Smooth muscle cell (in vitro differentiated cells): ENCODE measurements around the gene KRT13. TPM values are rescaled to one million over a fixed set of nuclear protein-coding genes. Genes with fewer than 3 reads are reported as not detected.

ENCODE experiments used
- DNase-seq: peaks from one replicate; lab custom pipeline; 2025; ENCODE audit not compliant: unreplicated experiment; lab: John Stamatoyannopoulos, UW
- H2AFZ ChIP-seq: fragments of 200-600 bp; sonication (generic); 2 replicates; pipeline ENCODE4 v1.6.0; 2016; ENCODE audit warnings: antibody characterized with exemption, low read depth, mild to moderate bottlenecking
- H3F3A ChIP-seq: fragments of 200-600 bp; sonication (generic); 2 replicates; pipeline ENCODE4 v1.6.0; 2017; ENCODE audit warnings: antibody characterized with exemption, low read depth
- H3K27ac ChIP-seq: fragments of 200-600 bp; sonication (generic); 2 replicates; pipeline ENCODE4 v1.5.1; 2016; ENCODE audit warnings: low read depth, mild to moderate bottlenecking
- H3K27me3 ChIP-seq: fragments of 200-600 bp; sonication (generic); 2 replicates; pipeline ENCODE4 v1.6.1; 2016; ENCODE audit warnings: low read depth, mild to moderate bottlenecking
- H3K36me3 ChIP-seq: fragments of 200-600 bp; sonication (generic); 2 replicates; pipeline ENCODE4 v1.5.1; 2016; ENCODE audit warnings: low read depth
- H3K4me1 ChIP-seq: fragments of 200-600 bp; sonication (generic); 2 replicates; pipeline ENCODE4 v1.5.1; 2016; ENCODE audit warnings: low read depth
- H3K4me2 ChIP-seq: fragments of 200-600 bp; sonication (generic); 2 replicates; pipeline ENCODE4 v1.6.0; 2016; ENCODE audit warnings: mild to moderate bottlenecking
- H3K4me3 ChIP-seq: fragments of 200-600 bp; sonication (generic); 2 replicates; pipeline ENCODE4 v1.5.1; 2016; ENCODE audit warnings: mild to moderate bottlenecking
- H3K79me2 ChIP-seq: fragments of 200-600 bp; sonication (generic); 2 replicates; pipeline ENCODE4 v1.6.0; 2016; ENCODE audit warnings: low read depth, mild to moderate bottlenecking
- H3K9ac ChIP-seq: fragments of 200-600 bp; sonication (generic); 2 replicates; pipeline ENCODE4 v1.6.0; 2016; ENCODE audit warnings: low read depth
- H3K9me3 ChIP-seq: fragments of 200-600 bp; sonication (generic); replicated peaks from 2 replicates; pipeline ENCODE4 v1.5.1; 2016; ENCODE audit warnings: low read depth
- H4K20me1 ChIP-seq: fragments of 200-600 bp; sonication (generic); 2 replicates; pipeline ENCODE4 v1.6.0; 2016; ENCODE audit warnings: low read depth
- CTCF ChIP-seq: fragments of 200-600 bp; sonication (generic); IDR thresholded peaks from 2 replicates; pipeline ENCODE4 v1.5.1; 2017; ENCODE audit warnings: borderline replicate concordance, mild to moderate bottlenecking, antibody characterized with exemption; ENCODE audit not compliant: insufficient read depth, poor library complexity, severe bottlenecking
- WGBS: methylation state at CpG from one replicate; pipeline ENCODE4 v1.1.7; 2016; ENCODE audit warnings: low lambda C conversion rate; 5-methylcytosine and 5-hydroxymethylcytosine counted together
- polyA plus RNA-seq: library from polyadenylated mRNA; unstranded; fragments of >200 nt; fragmentation: Nextera tagmentation; extraction: Ambion mirVana; gene quantifications from 2 replicates; pipeline ENCODE4 v1.2.1, GENCODE V29; 2016
- total RNA-seq: library from RNA; depleted of rRNA; stranded (reverse); fragments of >200 nt; gene quantifications from 2 replicates; pipeline ENCODE4 v1.2.3, GENCODE V29; 2014

KRT13 gene
- total and polyA plus RNA-seq, 2 experiments from 2014 or later, result 3.8 to 5.2 TPM

DNA sequence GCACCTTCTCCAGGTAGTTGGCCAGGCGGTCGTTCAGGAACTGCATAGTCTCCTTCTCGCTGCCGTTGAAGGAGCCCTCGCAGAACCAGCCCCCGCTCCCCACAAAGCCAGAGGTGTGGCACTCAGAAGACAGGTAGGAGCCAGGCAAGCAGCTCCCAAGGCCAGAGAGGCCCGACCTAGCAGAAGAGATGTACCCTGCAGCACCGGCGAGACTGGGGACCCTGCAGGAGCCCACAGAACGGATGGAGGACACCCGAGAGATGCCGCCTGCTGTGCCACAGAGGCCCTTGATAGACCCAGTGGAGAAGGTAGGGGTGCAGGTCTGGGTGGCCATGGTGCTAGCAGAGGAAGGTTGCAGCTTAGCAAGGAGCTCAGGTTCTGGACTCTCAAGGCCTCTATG, 15.9 kb downstream of the KRT13 start, which contains the start of gene KRT36:
TSS of gene KRT36 (minus strand) at position 380 of the 400 bp plus-strand sequence. CDS start at position 334, 46 bp downstream.
- 96% methylated on average over 12 of the region's 12 CpGs for WGBS
- Histone ChIP-seq H3K4me2 (no peak within 1 kb of the TSS), H3K36me3 (no peaks in the 10 kb centered on the region), H4K20me1 (no peaks in the 10 kb centered on the region), H3K4me3 (no peak within 1 kb of the TSS), H2AFZ (no peak within 1 kb of the TSS), H3K27ac (no peak within 1 kb of the TSS), H3K9me3 (no peaks in the 10 kb centered on the region), H3K4me1 (no peaks in the 10 kb centered on the region), H3F3A (no peaks in the 10 kb centered on the region), H3K79me2 (no peaks in the 10 kb centered on the region), H3K27me3 (no peaks in the 10 kb centered on the region), H3K9ac (no peak within 1 kb of the TSS)
- no peak for TF ChIP-seq CTCF
- no peak for DNase-seq

DNA sequence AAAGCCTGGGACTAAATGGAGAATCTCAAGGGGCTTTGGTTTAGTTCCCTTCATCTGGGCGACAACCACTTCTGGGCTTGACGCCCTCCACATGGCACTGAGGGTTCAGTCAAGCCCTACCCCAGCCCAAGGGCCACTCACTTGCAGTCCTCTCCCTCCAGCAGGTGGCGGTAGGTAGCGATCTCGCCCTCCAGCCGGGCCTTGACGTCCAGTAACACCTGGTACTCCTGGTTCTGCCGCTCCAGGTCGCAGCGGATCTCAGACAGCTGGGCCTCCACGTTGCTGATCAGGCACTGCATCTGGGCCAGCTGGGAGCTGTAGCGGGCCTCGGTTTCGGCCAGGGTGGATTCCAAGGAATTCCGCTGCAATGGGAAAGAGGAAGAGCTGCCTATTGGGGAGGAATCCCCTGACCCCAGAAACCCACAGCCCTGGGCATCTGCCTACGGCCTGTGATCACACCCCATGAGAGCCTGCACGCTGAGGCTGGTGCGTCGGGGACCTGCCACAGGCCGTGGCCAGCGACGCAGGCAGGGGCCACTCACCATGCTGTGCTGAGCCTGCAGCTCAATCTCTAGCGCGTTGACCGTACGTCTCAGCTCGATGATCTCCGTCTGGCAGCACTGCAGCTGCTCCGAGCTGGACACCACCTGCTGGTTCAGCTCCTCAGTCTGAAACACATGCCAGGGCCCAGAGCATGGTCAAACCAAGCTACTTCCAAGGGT, 18.4 kb downstream of the KRT13 start:
- Histone ChIP-seq H3K4me1 (no peaks in the 10 kb centered on the region), H4K20me1 (no peaks in the 10 kb centered on the region), H3K9me3 (no peaks in the 10 kb centered on the region), H3F3A (no peaks in the 10 kb centered on the region), H3K27ac (no peak overlapping the region), H3K9ac (no peak overlapping the region), H3K4me2 (no peak overlapping the region), H3K27me3 (no peaks in the 10 kb centered on the region), H3K4me3 (no peak overlapping the region), H2AFZ (no peak overlapping the region), H3K36me3 (no peaks in the 10 kb centered on the region), H3K79me2 (no peaks in the 10 kb centered on the region)
- TF ChIP-seq CTCF, result peak; percentile 42
- WGBS, result 64% methylated on average over 28 of the region's 29 CpGs
- no peak for DNase-seq

- no peaks in the 10 kb centered on the region for H3K79me2 ChIP-seq
- H3K9me3 ChIP-seq, result no peaks in the 10 kb centered on the region
- H3K4me1 ChIP-seq, result no peaks in the 10 kb centered on the region
- H3F3A ChIP-seq, result no peaks in the 10 kb centered on the region
- H3K4me2 ChIP-seq, result no peak overlapping the region
- TF ChIP-seq CTCF, result no peak
- H4K20me1 ChIP-seq, result no peaks in the 10 kb centered on the region
- no peak for DNase-seq
- no peak overlapping the region for H3K9ac ChIP-seq
- 91% methylated on average over 13 of the region's 13 CpGs for WGBS
- no peak overlapping the region for H3K27ac ChIP-seq
- no peak overlapping the region for H3K4me3 ChIP-seq
- H3K36me3 ChIP-seq, result no peaks in the 10 kb centered on the region
- H3K27me3 ChIP-seq, result no peaks in the 10 kb centered on the region
- no peak overlapping the region for H2AFZ ChIP-seq
Observed at GRCh38 chr17:41486316-41486715, 19.1 kb downstream of the KRT13 start.
